Astrocyte of the spinal cord (primary cell): ENCODE results near the gene RIPK3.

ENCODE experiments used
- DNase-seq: peaks from one replicate; pipeline ENCODE4 v3.0.0; 2011; ENCODE audit warnings: low read depth, low spot score
- H3K4me3 ChIP-seq: 2 replicates; pipeline ENCODE4 v1.5.1; 2011; ENCODE audit warnings: low read depth, mild to moderate bottlenecking, low read length, moderate library complexity
- CTCF ChIP-seq: IDR thresholded peaks from 2 replicates; pipeline ENCODE4 v1.5.1; 2012; ENCODE audit warnings: low read depth, mild to moderate bottlenecking, low read length, inconsistent platforms
- in situ Hi-C: cut with HindIII; loops from 2 replicates; pipeline ENCODE4 v1.10.0; 2017; ENCODE audit warnings: low sequenced_read_pairs

The RIPK3 gene

GRCh38 chr14:24364841-24365240 lies 25.1 kb upstream of the RIPK3 start:
- no peak for DNase-seq
- TF ChIP-seq CTCF, result no peak
- no peak overlapping the region for H3K4me3 ChIP-seq
- in situ Hi-C loops, result no loop called here

GRCh38 chr14:24363401-24363800 lies 23.6 kb upstream of the RIPK3 start:
- in situ Hi-C loops, result no loop called here
- no peak for TF ChIP-seq CTCF
- H3K4me3 ChIP-seq, result no peak overlapping the region
- DNase-seq, result no peak

- DNase-seq, result no peak
- H3K4me3 ChIP-seq, result no peak overlapping the region
- in situ Hi-C loops, result no loop called here
- TF ChIP-seq CTCF, result no peak
These were observed 22.6 kb upstream of the RIPK3 start for GRCh38 chr14:24362241-24362960.

DNA sequence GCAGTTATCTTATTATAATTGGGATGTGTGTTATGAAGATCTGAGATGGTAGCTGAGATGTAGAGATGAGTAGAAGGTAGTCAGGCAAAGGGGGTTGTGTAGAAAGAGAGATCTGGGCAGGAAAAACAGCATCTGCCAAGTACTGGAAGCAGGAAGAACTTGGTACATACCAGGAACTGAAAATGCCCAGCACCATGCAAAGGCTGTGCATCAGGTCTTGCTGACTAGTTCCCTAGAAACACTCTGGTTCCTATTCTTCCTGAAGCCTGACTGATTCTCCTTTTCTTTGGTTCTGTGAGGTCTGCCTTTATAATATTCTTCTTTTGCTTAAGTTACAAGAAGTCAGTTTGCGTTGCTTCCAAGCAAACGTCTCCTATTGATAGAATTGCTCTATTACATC lies 21.5 kb upstream of the RIPK3 start:
- DNase-seq, result no peak
- H3K4me3 ChIP-seq, result no peak overlapping the region
- in situ Hi-C loops, result no loop called here
- no peak for TF ChIP-seq CTCF

GRCh38 chr14:24360281-24360680 lies 20.5 kb upstream of the RIPK3 start:
- H3K4me3 ChIP-seq, result no peak overlapping the region
- in situ Hi-C loops, result no loop called here
- no peak for DNase-seq
- TF ChIP-seq CTCF, result no peak

DNA sequence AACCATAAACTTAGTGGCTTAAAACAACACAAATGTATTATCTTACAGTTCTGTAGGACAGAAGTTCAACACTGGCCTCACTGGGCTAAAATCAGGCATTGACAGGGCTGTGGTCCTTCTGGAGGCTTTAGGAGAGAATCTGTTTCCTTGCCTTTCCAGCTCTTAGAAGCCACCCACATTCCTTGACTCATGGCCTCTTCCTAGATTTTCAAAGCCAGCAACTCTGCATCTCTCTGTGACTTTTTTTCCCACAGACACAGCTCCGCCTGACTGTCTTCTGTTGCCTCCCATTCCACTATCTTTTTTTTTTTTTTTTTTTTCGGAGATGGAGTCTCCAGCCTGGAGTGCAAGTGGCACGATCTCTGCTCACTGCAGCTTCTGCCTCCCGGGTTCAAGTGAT lies 16.4 kb upstream of the RIPK3 start:
- H3K4me3 ChIP-seq, result no peak overlapping the region
- TF ChIP-seq CTCF, result no peak
- in situ Hi-C loops, result no loop called here
- DNase-seq, result no peak
